Activated CD8-positive, alpha-beta T cell treated with anti-CD3 and anti-CD28 coated beads for 36 hours (primary cell): ENCODE results near the gene SLC66A2. TPM values are rescaled to one million over a fixed set of nuclear protein-coding genes. Genes with fewer than 3 reads are reported as not detected.

Source experiments
- ATAC-seq: fragments of 200-7000 bp; cut with Tn5 transposase; one replicate; pipeline ENCODE4 v1.10.0; 2021; ENCODE audit warnings: mild to moderate bottlenecking, moderate library complexity
- CTCF ChIA-PET: fragments of 350-600 bp; sonication (Branson Sonifier 250); formaldehyde crosslinking; loops from one replicate; lab custom pipeline; 2021; ENCODE audit warnings: antibody characterized with exemption; lab: Charles Lee
- POLR2A ChIA-PET: fragments of 350-600 bp; sonication (Branson Sonifier 250); formaldehyde crosslinking; loops from one replicate; lab custom pipeline; 2021; ENCODE audit warnings: antibody characterized with exemption; lab: Charles Lee
- DNase-seq: peaks from one replicate; pipeline ENCODE4 v3.0.0-alpha.2; 2020
- H3K27ac Mint-ChIP-seq: one replicate; pipeline ENCODE4 v1.8.0; 2021; ENCODE audit warnings: mild to moderate bottlenecking, mixed read lengths
- H3K27me3 Mint-ChIP-seq: one replicate; pipeline ENCODE4 v1.8.0; 2021; ENCODE audit warnings: mixed read lengths
- H3K36me3 Mint-ChIP-seq: one replicate; pipeline ENCODE4 v1.8.0; 2021; ENCODE audit warnings: low read depth, mixed read lengths
- H3K4me1 Mint-ChIP-seq: one replicate; pipeline ENCODE4 v1.8.0; 2021; ENCODE audit warnings: low read depth, mixed read lengths
- H3K4me3 Mint-ChIP-seq: one replicate; pipeline ENCODE4 v1.8.0; 2021; ENCODE audit warnings: mild to moderate bottlenecking, moderate library complexity, mixed read lengths
- H3K9me3 Mint-ChIP-seq: one replicate; pipeline ENCODE4 v1.8.0; 2021; ENCODE audit warnings: mixed read lengths
- intact Hi-C: fragments of 100-400 bp; cut with micrococcal nuclease; formaldehyde crosslinking; loops from one replicate; pipeline ENCODE4 v1.10.0; 2022
- total RNA-seq, 2 experiments: library from RNA; stranded (reverse); gene quantifications; one replicate each; pipeline ENCODE4 v1.2.3, GENCODE V29; 2021
- TF ChIP-seq, protein P1 (sequence below): fragments of 200-600 bp; IDR thresholded peaks from one replicate; pipeline ENCODE4 v1.8.0; 2022; ENCODE audit warnings: antibody characterized with exemption, mild to moderate bottlenecking

The SLC66A2 gene
- total RNA-seq, 2 experiments from 2014 or later: 28.2 to 29.7 TPM

DNA sequence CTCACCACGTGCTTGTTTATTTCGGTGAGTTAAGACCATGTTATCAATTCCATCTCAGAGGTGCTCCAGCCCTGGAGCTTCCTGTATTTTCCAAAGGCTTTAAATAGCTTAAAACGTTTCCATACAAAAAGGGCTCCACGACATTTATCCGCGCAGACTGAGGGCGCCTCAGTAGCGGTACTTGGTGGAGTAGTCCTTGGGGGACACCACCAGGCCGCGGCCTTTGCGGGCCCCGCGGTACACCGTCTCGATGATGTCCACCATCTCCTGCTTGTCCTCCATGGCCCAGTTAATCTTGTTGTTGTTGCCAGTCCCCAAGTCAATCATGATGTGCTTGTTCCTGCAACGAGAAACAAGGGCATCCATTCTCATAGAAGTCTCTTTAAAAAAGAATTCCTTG lies 22.1 kb upstream of the SLC66A2 start:
- no peak overlapping the region for H3K27ac Mint-ChIP-seq
- POLR2A ChIA-PET: interaction anchor here (1.7 to 2.1 kb wide), 2 partner anchors 10 to 11 kb away, joined by 5 to 9 read pairs; no protein-coding TSS in a partner anchor
- intact Hi-C loops: no loop called here
- ATAC-seq (no peak), DNase-seq (no peak)
- peaks cover 52% of the 10 kb centered on the region for H3K36me3 Mint-ChIP-seq
- TF ChIP-seq, protein P1, sequence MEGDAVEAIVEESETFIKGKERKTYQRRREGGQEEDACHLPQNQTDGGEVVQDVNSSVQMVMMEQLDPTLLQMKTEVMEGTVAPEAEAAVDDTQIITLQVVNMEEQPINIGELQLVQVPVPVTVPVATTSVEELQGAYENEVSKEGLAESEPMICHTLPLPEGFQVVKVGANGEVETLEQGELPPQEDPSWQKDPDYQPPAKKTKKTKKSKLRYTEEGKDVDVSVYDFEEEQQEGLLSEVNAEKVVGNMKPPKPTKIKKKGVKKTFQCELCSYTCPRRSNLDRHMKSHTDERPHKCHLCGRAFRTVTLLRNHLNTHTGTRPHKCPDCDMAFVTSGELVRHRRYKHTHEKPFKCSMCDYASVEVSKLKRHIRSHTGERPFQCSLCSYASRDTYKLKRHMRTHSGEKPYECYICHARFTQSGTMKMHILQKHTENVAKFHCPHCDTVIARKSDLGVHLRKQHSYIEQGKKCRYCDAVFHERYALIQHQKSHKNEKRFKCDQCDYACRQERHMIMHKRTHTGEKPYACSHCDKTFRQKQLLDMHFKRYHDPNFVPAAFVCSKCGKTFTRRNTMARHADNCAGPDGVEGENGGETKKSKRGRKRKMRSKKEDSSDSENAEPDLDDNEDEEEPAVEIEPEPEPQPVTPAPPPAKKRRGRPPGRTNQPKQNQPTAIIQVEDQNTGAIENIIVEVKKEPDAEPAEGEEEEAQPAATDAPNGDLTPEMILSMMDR: no peak
- peaks cover 9% of the 10 kb centered on the region for H3K4me1 Mint-ChIP-seq
- H3K4me3 Mint-ChIP-seq: no peak overlapping the region
- no peaks in the 10 kb centered on the region for H3K27me3 Mint-ChIP-seq
- CTCF ChIA-PET: interaction anchor here (1.3 to 1.7 kb wide), 2 partner anchors 10 to 13 kb away, joined by 4 read pairs; no protein-coding TSS in a partner anchor
- H3K9me3 Mint-ChIP-seq: no peaks in the 10 kb centered on the region

DNA sequence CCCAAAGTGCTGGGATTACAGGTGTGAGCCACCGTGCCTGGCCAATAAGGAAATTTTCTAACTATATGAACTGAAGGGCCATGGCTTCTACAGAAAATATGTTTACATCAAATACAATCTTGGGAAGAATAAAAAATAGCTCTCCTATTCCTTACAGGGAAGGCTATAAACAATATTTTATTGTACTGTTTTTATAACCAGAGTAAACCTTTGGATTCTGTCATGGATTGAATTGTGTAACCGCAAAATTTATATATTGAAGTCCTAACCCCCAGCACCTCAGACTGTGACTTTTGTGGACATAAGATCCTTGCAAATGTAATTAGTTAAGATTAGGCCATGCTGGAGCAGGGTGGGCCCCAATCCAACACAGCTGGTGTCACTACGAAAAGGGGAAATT lies 21.3 kb upstream of the SLC66A2 start:
- intact Hi-C loops: no loop called here
- H3K27ac Mint-ChIP-seq: no peak overlapping the region
- POLR2A ChIA-PET: interaction anchor here (1.1 to 2.1 kb wide), 3 partner anchors 11 to 141 kb away, joined by 4 to 9 read pairs (median 5); no protein-coding TSS in a partner anchor

DNA sequence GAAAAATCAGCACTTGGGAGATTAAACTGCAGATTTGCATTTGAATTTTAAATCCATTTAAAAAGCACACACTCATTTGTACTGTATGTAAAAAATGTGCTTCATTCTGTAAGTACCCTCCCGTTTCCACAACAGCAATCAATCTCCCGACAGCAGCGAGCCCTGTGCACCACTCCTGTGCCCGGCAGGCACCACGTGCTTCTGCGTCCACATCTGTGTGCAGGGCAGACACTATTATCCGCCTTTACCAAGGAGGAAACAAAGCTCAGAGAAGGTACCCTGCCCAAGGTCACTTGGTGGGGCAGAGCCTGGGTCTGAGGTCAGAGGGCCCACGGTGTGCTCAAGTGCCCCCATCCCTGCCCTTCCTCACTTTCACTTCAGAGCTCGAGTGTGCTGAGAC lies 20.5 kb upstream of the SLC66A2 start:
- ATAC-seq (no peak), DNase-seq (no peak)
- Mint-ChIP-seq H3K9me3 (no peaks in the 10 kb centered on the region), H3K27me3 (no peaks in the 10 kb centered on the region), H3K4me1 (no peaks in the 10 kb centered on the region), H3K27ac (no peak overlapping the region), H3K36me3 (peaks cover 47% of the 10 kb centered on the region), H3K4me3 (no peak overlapping the region)
- ChIA-PET POLR2A (interaction anchor here (1.1 to 2.1 kb wide), 3 partner anchors 10 to 142 kb away, joined by 4 to 9 read pairs (median 5); no protein-coding TSS in a partner anchor), CTCF (interaction anchor here (1.7 kb wide), 1 partner anchor 14 kb away, joined by 4 read pairs; no protein-coding TSS in a partner anchor)
- intact Hi-C loops: no loop called here
- TF ChIP-seq, protein P1: no peak

More for the DNA sequence above, 21.3 kb upstream of the SLC66A2 start:
- H3K36me3 Mint-ChIP-seq: peaks cover 48% of the 10 kb centered on the region
- CTCF ChIA-PET: interaction anchor here (1.3 to 1.7 kb wide), 2 partner anchors 11 to 14 kb away, joined by 4 read pairs; no protein-coding TSS in a partner anchor
- H3K9me3 Mint-ChIP-seq: no peaks in the 10 kb centered on the region
- peaks cover 5% of the 10 kb centered on the region for H3K4me1 Mint-ChIP-seq
- TF ChIP-seq, protein P1: no peak
- DNase-seq (no peak), ATAC-seq (no peak)
- H3K4me3 Mint-ChIP-seq: no peak overlapping the region
- no peaks in the 10 kb centered on the region for H3K27me3 Mint-ChIP-seq

DNA sequence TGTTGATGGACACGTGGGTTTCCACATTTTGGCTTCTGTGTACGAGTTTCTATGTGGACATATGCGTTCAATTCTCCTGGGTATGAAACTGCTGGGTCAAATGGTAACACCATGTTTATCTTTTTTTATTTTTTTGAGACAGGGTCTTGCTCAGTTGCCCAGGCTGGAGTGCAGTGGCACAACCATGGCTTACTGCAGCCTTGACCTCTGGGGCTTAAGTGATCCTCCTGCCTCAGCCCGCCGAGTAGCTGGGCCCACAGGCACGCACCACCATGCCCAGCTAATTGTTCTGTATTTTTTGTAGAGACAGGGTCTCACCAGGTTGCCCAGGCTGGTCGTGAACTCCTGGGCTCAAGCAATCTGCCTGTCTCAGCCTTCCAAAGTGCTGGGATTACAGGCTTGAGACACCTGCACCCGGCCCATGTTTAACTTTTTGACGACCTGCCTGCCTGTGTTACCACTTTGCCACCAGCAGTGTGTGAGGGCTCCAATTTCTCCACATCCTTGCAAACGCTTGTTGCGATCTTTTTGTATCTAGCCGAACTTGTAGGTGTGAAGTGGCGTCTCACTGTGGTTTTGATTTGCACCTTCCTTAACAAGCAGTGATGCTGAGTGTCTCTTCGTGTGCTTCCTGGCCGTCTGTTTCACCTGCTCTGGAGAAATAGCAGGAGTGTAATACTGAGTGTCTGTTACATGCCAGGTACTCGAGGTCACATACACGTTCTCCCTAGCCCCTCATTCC lies 19.9 kb upstream of the SLC66A2 start:
- Mint-ChIP-seq H3K9me3 (no peaks in the 10 kb centered on the region), H3K4me3 (no peak overlapping the region), H3K36me3 (peaks cover 47% of the 10 kb centered on the region), H3K27ac (no peak overlapping the region), H3K27me3 (no peaks in the 10 kb centered on the region), H3K4me1 (no peaks in the 10 kb centered on the region)
- ATAC-seq (no peak), DNase-seq (no peak)
- CTCF ChIA-PET: no interaction called here
- POLR2A ChIA-PET: interaction anchor here (1.1 to 2.1 kb wide), 3 partner anchors 9 to 142 kb away, joined by 4 to 9 read pairs (median 5); no protein-coding TSS in a partner anchor
- intact Hi-C loops: no loop called here
- TF ChIP-seq, protein P1: no peak
